ENCODE data around the gene TDRD10. TPM values are rescaled to one million over a fixed set of nuclear protein-coding genes. Genes with fewer than 3 reads are reported as not detected.

The TDRD10 gene
- total RNA-seq, 8 experiments from 2014 or later, result 0.17 to 2.6 (median 0.92) TPM; not detected in 1

DNA sequence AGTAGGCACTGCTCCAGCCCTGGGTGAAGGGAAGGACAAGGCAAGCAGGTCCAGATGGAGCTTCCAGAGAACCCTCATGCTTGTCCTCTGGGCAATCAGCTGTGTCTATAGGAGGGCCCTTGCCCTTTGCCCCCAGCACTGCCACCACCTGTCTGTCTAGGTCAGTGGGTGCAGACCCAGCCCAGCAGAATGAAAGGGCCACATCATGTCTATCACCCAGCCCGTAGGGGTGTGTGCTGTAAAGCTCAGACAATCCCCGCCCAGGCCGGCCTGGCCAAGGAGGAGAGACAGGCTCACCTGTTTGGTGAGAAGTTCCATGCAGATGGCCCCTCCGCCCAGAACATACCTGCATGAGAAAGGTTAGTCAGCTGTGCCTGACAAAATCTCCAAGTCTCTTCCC is 49.5 kb downstream of the TDRD10 start:
- WGBS, 10 experiments, result 87 to 100% (median 96%) methylated on average over 1 to 4 of the region's 4 CpGs; no CpG with 5 or more reads in 6 of the 10 experiments
- ATAC-seq (replicated peaks in 6 of 8), result no peak
- no peak overlapping the region for H3K4me3 ChIP-seq
- H3K4me1 ChIP-seq (replicated peaks in 1 of 2), result peaks cover 12 to 15% of the 10 kb centered on the region in 2 donors
- H3K27ac ChIP-seq, result no peak overlapping the region
- in situ Hi-C loops (cut with MboI; ENCODE audit: low pct_unique_long_range_greater_than_20kb in 2 of 9, low sequenced_read_pairs in 9 of 9, unreplicated experiment in 9 of 9), result loop anchor here in 3 of 9 experiments (25.0 kb wide), 1 partner anchor 511 kb away; the partner anchor contains the start of genes ADAM15 (in 3 of the 3) and EFNA4 (in 3 of the 3)

DNA sequence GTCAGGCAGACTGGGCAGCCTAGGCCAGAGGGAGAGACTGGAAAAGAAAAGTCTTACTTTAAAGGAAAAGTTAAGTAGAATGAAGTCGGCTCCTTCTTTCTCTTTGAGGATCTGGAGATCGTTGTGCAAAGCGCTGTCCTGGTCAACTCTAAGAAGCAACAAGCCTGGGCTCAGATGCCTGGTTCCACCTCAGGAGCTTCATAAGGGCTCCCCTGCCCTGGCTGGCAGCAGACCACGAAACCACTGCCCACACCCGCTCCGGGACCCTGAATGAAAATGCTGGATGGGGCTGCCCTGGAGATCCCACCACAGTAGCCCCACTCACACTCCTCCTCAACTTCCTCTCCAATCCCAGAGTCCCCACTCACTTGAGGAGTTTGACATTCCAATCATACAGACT is 50.0 kb downstream of the TDRD10 start:
- Histone ChIP-seq H3K4me3 (no peak overlapping the region), H3K27ac (no peak overlapping the region), H3K4me1 (replicated peaks in 1 of 2) (peaks cover 14 to 15% of the 10 kb centered on the region in 2 donors)
- in situ Hi-C loops (cut with MboI; ENCODE audit: low pct_unique_long_range_greater_than_20kb in 2 of 9, low sequenced_read_pairs in 9 of 9, unreplicated experiment in 9 of 9), result loop anchor here in 3 of 9 experiments (25.0 kb wide), 1 partner anchor 510 kb away; the partner anchor contains the start of genes ADAM15 (in 3 of the 3) and EFNA4 (in 3 of the 3)
- ATAC-seq (replicated peaks in 6 of 8), result no peak
- WGBS, 10 experiments, result 89 to 100% (median 96%) methylated on average over 2 to 5 of the region's 6 CpGs; no CpG with 5 or more reads in 4 of the 10 experiments

DNA sequence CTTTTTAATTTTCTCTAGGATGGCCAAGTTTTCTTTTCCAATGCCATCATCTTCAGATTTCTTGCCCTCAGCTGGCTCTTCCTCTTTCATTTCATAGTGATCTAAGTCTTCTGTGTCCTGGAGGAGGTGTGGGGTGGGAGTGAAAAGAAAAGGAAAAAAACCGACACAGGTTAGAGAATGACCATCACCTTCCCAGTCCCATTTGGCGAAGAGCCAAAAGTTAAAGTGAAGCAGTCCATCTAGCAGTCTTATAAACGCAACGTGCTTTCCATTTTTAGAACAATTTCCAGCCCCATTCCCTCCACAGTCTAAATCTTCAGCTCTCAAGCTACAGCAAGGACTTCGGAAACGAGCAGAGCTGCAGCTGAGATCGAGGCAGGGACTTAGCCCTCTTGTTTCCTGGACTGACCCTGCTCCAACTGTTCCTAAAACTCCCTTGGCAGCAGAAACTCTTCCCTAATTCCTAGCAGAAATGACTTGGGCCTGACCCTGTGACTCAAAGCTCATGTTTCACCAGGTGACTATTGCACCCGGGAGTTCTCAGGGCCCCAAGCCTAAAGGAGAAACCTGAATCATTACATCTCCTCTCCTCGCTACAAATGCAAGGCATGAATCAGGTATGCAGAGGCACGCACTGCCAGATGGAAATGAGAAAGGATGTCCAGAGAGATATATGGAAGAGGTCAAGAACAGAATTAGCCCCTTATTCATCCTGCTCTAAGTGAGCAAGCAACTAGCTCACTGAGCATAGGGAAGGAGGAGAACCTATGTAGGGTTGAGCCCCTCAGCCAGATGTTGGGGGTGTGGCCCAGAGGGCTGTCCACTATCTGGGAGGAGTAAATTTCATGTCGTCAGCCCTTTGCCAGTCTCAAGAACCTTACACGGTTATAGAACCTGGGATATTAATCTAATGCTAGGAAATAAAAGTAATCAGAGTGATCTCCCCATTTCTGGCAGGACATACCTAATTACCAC is 51.3 kb downstream of the TDRD10 start:
- H3K27ac ChIP-seq, result no peak overlapping the region
- peak in 3 of 8 experiments; percentile 1 to 72 (median 58) for ATAC-seq (replicated peaks in 6 of 8)
- H3K4me3 ChIP-seq, result no peak overlapping the region
- in situ Hi-C loops (cut with MboI; ENCODE audit: low pct_unique_long_range_greater_than_20kb in 2 of 9, low sequenced_read_pairs in 9 of 9, unreplicated experiment in 9 of 9), result loop anchor here in 3 of 9 experiments (25.0 kb wide), 1 partner anchor 509 kb away; the partner anchor contains the start of genes ADAM15 (in 3 of the 3) and EFNA4 (in 3 of the 3)
- peaks cover 10 to 12% of the 10 kb centered on the region in 2 donors for H3K4me1 ChIP-seq (replicated peaks in 1 of 2)
- WGBS, 10 experiments, result 14 to 97% (median 81%) methylated on average over 2 to 12 of the region's 12 CpGs; no CpG with 5 or more reads in 1 of the 10 experiments

DNA sequence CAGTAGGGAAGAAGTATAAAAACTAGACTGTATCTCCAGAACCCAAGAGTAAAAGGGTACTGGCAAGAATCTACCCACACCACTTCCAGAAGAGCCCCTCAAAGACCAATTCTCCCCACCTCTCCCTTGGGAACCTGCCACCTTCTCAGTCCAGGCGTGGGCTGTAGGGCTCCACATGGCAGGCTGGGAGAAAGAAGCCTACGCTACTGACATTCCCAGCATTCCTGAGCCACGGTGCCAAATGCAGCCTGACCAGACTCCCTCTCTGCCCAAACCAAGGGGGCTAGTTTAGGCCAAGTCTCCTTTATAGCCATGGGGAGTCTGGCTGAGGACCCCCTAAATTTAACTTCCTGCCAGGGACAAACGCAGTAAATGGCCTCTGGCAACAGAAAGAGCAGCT is 54.4 kb downstream of the TDRD10 start:
- in situ Hi-C loops (cut with MboI; ENCODE audit: low pct_unique_long_range_greater_than_20kb in 2 of 9, low sequenced_read_pairs in 9 of 9, unreplicated experiment in 9 of 9), result loop anchor here in 3 of 9 experiments (25.0 kb wide), 1 partner anchor 506 kb away; the partner anchor contains the start of genes ADAM15 (in 3 of the 3) and EFNA4 (in 3 of the 3)
- peak overlapping the region in 4 of 5 donors; percentile 63 to 83 (median 78) for H3K4me3 ChIP-seq
- ATAC-seq (replicated peaks in 6 of 8), result no peak
- 11 to 57% (median 24%) methylated on average over 1 to 4 of the region's 4 CpGs; no CpG with 5 or more reads in 1 of the 10 experiments for WGBS, 10 experiments
- H3K4me1 ChIP-seq (replicated peaks in 1 of 2), result peaks cover 13 to 14% of the 10 kb centered on the region in 2 donors
- no peak overlapping the region for H3K27ac ChIP-seq

DNA sequence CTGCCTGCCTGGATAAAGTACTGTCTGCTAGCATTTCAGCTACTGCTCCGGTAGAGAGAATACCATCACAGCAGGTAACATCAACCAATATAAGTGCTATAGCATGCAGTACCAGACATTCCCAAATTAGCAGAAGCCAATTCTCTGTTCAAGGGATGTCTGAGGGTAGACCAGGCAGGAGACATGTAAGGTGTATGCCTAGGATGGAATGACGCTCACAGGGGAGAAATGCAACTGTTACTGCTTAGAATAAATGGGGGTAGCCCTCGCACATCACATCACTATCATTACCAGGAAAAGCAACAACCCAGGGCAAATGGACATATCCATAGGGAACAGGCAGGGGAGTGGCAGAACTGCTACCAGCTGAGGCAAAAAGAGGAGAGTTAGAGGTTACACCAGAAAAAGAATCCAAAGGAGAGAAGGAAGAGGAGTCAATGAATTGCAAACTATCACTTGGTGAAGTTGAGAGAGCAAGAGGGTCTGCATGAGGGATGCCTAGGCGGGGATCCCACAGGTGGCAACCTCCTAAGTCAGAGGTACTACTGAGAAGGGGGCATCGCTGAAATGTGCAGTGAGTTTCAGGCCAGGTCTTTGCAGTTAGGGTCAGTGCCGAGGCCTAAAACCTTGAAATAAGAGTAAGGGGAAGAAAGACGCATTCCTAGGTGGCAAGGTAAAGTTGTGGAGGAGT is 55.4 kb downstream of the TDRD10 start:
- Histone ChIP-seq H3K27ac (no peak overlapping the region), H3K4me3 (peak overlapping the region; percentile 51 to 83 (median 77)), H3K4me1 (replicated peaks in 1 of 2) (peaks cover 13 to 14% of the 10 kb centered on the region in 2 donors)
- ATAC-seq (replicated peaks in 6 of 8), result no peak
- in situ Hi-C loops (cut with MboI; ENCODE audit: low pct_unique_long_range_greater_than_20kb in 2 of 9, low sequenced_read_pairs in 9 of 9, unreplicated experiment in 9 of 9), result loop anchor here in 3 of 9 experiments (25.0 kb wide), 1 partner anchor 505 kb away; the partner anchor contains the start of genes ADAM15 (in 3 of the 3) and EFNA4 (in 3 of the 3)
- 0 to 15% (median 6%) methylated on average over 2 to 7 of the region's 7 CpGs for WGBS, 10 experiments

DNA sequence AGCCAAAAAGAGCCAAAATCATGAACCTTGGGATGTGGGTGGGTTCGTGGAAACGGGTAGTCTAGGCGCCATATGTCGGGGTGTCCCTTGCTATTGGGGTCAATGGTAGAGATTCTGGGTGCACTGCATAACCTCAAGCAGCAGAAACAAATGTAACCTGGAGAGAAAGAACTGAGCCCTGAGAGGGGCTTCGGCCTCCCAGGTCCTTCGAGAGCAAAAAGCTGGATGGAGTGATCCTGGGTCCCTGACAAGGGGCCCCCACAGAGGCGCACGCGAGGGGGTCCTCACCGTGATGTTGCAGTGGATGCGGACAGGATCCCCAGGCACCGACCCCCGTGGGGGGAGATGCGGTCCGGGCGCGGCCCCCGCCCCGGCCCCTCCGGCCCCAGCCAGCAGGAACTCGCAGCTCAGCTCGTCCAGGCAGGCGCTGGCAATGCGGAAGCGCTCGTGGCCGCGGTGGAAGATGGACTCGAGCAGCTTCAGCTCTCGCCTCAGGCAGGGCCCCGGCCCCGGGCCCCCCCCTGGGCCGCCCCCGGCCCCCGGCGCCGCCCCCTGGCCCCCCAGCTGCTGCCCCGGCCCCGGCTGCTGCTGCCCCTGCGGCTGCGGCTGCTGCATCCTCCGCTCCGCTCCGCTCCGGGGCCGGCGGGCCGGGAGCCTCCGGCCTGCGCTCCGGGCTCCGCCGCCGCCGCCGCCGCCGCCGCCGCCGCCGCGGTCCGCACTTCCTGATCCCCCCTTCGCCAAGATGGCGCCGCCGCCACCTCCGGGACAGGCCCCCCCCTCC is 56.1 kb downstream of the TDRD10 start, which contains the start of gene UBE2Q1:
Gene UBE2Q1 (minus strand): TSS at position 724 of the 781 bp plus-strand sequence. CDS start 109 bp downstream, at position 615.
- Histone ChIP-seq H3K4me3 (peak within 1 kb of the TSS; percentile 51 to 83 (median 77)), H3K4me1 (replicated peaks in 1 of 2) (peaks cover 13 to 14% of the 10 kb centered on the region in 2 donors), H3K27ac (peak within 1 kb of the TSS; percentile 87 to 90)
- 0 to 11% (median 3%) methylated on average over 2 to 11 of the region's 69 CpGs; no CpG with 5 or more reads in 5 of the 10 experiments for WGBS, 10 experiments
- peak; percentile 1 to 17 (median 5) for ATAC-seq (replicated peaks in 6 of 8)
- in situ Hi-C loops (cut with MboI; ENCODE audit: low pct_unique_long_range_greater_than_20kb in 2 of 9, low sequenced_read_pairs in 9 of 9, unreplicated experiment in 9 of 9), result loop anchor here in 3 of 9 experiments (25.0 kb wide), 1 partner anchor 504 kb away; the partner anchor contains the start of genes ADAM15 (in 3 of the 3) and EFNA4 (in 3 of the 3)

DNA sequence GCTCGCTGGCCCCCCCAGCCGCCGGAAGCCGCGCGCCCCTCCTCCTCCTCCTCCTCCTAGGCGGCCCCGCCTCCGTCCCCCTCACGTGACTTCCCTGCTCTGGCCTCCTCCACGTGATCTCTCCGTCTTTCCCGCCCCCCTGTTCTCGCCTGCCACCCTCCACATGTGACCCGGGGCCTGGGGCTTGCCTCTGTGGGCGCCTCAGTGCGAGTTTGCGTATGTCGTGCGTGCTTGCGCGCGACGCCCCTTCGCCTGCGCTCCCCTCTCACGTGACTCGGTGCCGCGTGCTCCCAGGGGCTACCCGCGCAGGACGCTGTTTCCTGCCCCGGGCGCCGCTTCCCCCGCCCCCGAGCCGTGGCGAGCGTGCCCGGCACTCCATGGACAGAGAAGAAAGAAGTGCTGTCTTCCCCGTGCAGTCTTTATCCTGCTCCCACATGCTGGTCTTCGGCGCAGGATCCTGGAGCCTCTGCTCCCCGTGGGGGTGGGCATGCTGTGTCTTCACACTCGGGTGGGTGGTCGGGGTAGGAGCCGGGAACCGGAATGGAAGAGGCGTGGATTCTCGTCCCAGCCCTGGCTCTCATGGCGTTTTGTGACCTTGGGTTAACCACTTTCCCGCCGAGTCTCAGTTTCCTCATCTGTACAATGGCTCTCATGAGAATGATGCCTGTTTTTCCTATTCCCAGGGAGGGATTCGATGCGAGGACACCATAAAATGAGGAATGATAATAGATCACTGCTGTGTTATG is 56.9 kb downstream of the TDRD10 start:
- peak overlapping the region; percentile 51 to 83 (median 77) for H3K4me3 ChIP-seq
- peaks cover 13 to 14% of the 10 kb centered on the region in 2 donors for H3K4me1 ChIP-seq (replicated peaks in 1 of 2)
- in situ Hi-C loops (cut with MboI; ENCODE audit: low pct_unique_long_range_greater_than_20kb in 2 of 9, low sequenced_read_pairs in 9 of 9, unreplicated experiment in 9 of 9), result loop anchor here in 3 of 9 experiments (25.0 kb wide), 1 partner anchor 503 kb away; the partner anchor contains the start of genes ADAM15 (in 3 of the 3) and EFNA4 (in 3 of the 3)
- WGBS, 10 experiments, result 0 to 11% (median 3%) methylated on average over 2 to 14 of the region's 57 CpGs; no CpG with 5 or more reads in 5 of the 10 experiments
- peak; percentile 84 to 93 (median 91) for ATAC-seq (replicated peaks in 6 of 8)
- peak overlapping the region; percentile 87 to 90 for H3K27ac ChIP-seq

DNA sequence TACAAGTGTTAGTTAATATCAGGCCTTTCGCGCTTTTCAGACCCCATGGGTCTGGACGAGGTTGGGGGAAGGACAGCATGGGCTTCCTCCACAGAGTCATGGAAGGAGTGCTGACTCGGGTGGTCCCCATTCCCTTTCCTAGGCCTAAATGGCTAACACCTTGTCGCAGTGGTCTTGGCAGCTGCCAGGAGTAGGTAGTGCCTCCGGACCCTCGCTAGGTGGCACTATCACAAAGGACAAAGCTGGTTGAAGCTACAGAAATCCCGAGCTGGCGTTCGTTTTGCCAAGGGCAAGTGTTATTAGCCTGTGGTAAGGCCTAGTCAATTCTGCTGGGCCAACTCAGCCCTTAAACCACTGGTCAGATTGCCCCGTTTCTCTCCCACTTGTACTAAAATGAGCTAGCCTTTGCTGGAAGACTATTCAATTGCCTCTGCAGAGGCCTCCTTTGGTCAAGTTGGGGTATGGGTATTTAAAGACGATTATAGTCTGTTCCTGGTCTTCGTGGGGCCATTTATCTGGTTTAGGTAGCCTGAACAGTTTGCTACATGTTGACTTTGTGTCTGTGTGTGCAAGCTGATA is 57.5 kb downstream of the TDRD10 start:
- Histone ChIP-seq H3K27ac (peak overlapping the region; percentile 87 to 90), H3K4me3 (peak overlapping the region; percentile 51 to 83 (median 77)), H3K4me1 (replicated peaks in 1 of 2) (peaks cover 13 to 14% of the 10 kb centered on the region in 2 donors)
- in situ Hi-C loops (cut with MboI; ENCODE audit: low pct_unique_long_range_greater_than_20kb in 2 of 9, low sequenced_read_pairs in 9 of 9, unreplicated experiment in 9 of 9), result loop anchor here in 3 of 9 experiments (25.0 kb wide), 1 partner anchor 503 kb away; the partner anchor contains the start of genes ADAM15 (in 3 of the 3) and EFNA4 (in 3 of the 3)
- ATAC-seq (replicated peaks in 6 of 8), result peak; percentile 31 to 57 (median 54)
- 0 to 23% (median 9%) methylated on average over 1 to 12 of the region's 13 CpGs; no CpG with 5 or more reads in 4 of the 10 experiments for WGBS, 10 experiments

DNA sequence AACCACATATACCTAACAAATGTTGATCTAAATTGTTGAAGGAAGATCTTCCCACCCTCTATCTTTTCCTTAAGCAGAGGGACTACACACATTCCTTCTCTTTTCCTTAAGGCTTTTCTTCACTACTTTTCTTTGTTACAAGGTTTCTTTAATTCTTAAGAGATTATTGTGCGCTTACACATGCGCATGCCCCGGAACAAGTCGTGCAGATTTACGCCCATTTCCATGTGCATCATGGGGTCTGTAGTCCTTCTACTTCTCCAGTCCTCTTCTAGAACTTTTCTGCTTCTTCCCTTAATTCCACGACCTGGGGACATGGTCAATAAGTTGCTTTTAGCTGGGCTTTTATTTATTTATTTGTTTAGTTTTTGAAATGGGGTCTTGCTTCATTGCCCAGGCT is 63.9 kb downstream of the TDRD10 start:
- ATAC-seq (replicated peaks in 6 of 8), result no peak
- WGBS, 10 experiments, result 0 to 88% (median 64%) methylated on average over 1 to 6 of the region's 6 CpGs
- Histone ChIP-seq H3K4me1 (replicated peaks in 1 of 2) (peaks cover 15 to 17% of the 10 kb centered on the region in 2 donors), H3K4me3 (no peak overlapping the region), H3K27ac (no peak overlapping the region)
- in situ Hi-C loops (cut with MboI; ENCODE audit: low pct_unique_long_range_greater_than_20kb in 2 of 9, low sequenced_read_pairs in 9 of 9, unreplicated experiment in 9 of 9), result loop anchor here in 3 of 9 experiments (25.0 kb wide), 1 partner anchor 496 kb away; the partner anchor contains the start of genes ADAM15 (in 3 of the 3) and EFNA4 (in 3 of the 3)

DNA sequence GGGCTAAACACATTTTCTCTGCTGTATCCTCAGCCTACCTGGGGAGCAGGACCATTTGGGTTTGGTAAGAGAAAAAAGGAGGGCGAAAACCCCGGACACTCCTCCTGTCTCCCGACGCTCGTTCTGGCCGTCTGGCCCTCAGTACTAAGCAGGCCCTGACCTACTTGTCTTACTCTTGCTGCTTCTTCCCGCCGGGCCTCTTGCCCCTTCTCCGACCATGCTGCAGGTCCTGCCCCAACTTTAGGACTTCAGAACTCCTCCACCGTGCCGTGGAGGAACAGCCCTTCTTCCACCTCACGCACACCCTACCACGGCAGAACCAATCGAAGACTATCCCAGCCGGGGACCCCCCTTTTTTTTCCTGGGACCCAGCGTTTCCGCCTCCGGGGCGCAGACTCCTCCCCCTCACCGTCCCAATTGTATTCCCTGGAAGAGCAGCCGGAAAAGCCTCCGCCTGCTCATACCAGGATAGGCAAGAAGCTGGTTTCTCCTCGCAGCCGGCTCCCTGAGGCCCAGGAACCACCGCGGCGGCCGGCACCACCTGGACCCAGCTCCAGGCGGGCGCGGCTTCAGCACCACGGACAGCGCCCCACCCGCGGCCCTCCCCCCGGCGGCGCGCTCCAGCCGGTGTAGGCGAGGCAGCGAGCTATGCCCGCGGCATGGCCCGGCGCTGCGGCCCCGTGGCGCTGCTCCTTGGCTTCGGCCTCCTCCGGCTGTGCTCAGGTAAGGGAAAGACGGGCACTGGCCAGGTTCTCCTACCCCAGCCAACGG is 65.6 kb downstream of the TDRD10 start, which contains the start of gene CHRNB2:
Gene CHRNB2 (plus strand): TSS at position 393 of the 771 bp plus-strand sequence. CDS start 267 bp downstream, at position 660.
- WGBS, 10 experiments, result 0 to 12% (median 0%) methylated on average over 1 to 34 of the region's 53 CpGs; no CpG with 5 or more reads in 1 of the 10 experiments
- peak; percentile 90 to 100 (median 92) for ATAC-seq (replicated peaks in 6 of 8)
- Histone ChIP-seq H3K4me1 (replicated peaks in 1 of 2) (peaks cover 22 to 25% of the 10 kb centered on the region in 2 donors), H3K4me3 (peak within 1 kb of the TSS; percentile 41 to 56 (median 47)), H3K27ac (no peak within 1 kb of the TSS)
- in situ Hi-C loops (cut with MboI; ENCODE audit: low pct_unique_long_range_greater_than_20kb in 2 of 9, low sequenced_read_pairs in 9 of 9, unreplicated experiment in 9 of 9), result loop anchor here in 3 of 9 experiments (25.0 kb wide), 1 partner anchor 495 kb away; the partner anchor contains the start of genes ADAM15 (in 3 of the 3) and EFNA4 (in 3 of the 3)
